ENCODE data around the gene TNIK.
"Not testable (repeated sequence)": the region's sequence is repeated elsewhere in the genome, so short reads cannot be mapped to it uniquely, and the experiment has no call there.

TNIK gene

GRCh38 chr3:171289291-171289690, 170.9 kb downstream of the TNIK start:
- no peak for DNase-seq (ENCODE audit: low read depth)
- H3K4me3 ChIP-seq (ENCODE audit: low read depth, low read length): no peak overlapping the region
- no peak for TF ChIP-seq CTCF (conservative IDR thresholded peaks at IDR 0.05; ENCODE audit: low read depth, low read length)

- H3K4me3 ChIP-seq (ENCODE audit: low read depth, low read length); DNase-seq (ENCODE audit: low read depth): not testable (repeated sequence)
Observed at GRCh38 chr3:171287761-171288160, 172.4 kb downstream of the TNIK start.

- peak; percentile 70 for DNase-seq (ENCODE audit: low read depth)
- no peak overlapping the region for H3K4me3 ChIP-seq (ENCODE audit: low read depth, low read length)
- TF ChIP-seq CTCF (conservative IDR thresholded peaks at IDR 0.05; ENCODE audit: low read depth, low read length): no peak
Observed at GRCh38 chr3:171286580-171287249, 173.5 kb downstream of the TNIK start.

- H3K4me3 ChIP-seq (ENCODE audit: low read depth, low read length): no peak overlapping the region
- no peak for TF ChIP-seq CTCF (conservative IDR thresholded peaks at IDR 0.05; ENCODE audit: low read depth, low read length)
- DNase-seq (ENCODE audit: low read depth): peak; percentile 34
Observed at GRCh38 chr3:171285287-171285686, 174.9 kb downstream of the TNIK start.

GRCh38 chr3:171284308-171285075, 175.7 kb downstream of the TNIK start:
- TF ChIP-seq CTCF (conservative IDR thresholded peaks at IDR 0.05; ENCODE audit: low read depth, low read length): no peak
- H3K4me3 ChIP-seq (ENCODE audit: low read depth, low read length): peak overlapping the region; percentile 5
- peak; percentile 99 for DNase-seq (ENCODE audit: low read depth)

GRCh38 chr3:171283848-171284222, 176.4 kb downstream of the TNIK start:
- H3K4me3 ChIP-seq (ENCODE audit: low read depth, low read length): no peak overlapping the region
- TF ChIP-seq CTCF (conservative IDR thresholded peaks at IDR 0.05; ENCODE audit: low read depth, low read length): no peak
- no peak for DNase-seq (ENCODE audit: low read depth)

GRCh38 chr3:171283183-171283847, 176.9 kb downstream of the TNIK start:
- no peak for TF ChIP-seq CTCF (conservative IDR thresholded peaks at IDR 0.05; ENCODE audit: low read depth, low read length)
- no peak for DNase-seq (ENCODE audit: low read depth)
- no peak overlapping the region for H3K4me3 ChIP-seq (ENCODE audit: low read depth, low read length)

Data from choroid plexus epithelial cell (primary cell).